ENCODE data around the gene PHLDA1. TPM values are rescaled to one million over a fixed set of nuclear protein-coding genes. Genes with fewer than 3 reads are reported as not detected.

PHLDA1 gene
- total RNA-seq, 2 experiments from 2014 or later = 6.5 TPM

DNA sequence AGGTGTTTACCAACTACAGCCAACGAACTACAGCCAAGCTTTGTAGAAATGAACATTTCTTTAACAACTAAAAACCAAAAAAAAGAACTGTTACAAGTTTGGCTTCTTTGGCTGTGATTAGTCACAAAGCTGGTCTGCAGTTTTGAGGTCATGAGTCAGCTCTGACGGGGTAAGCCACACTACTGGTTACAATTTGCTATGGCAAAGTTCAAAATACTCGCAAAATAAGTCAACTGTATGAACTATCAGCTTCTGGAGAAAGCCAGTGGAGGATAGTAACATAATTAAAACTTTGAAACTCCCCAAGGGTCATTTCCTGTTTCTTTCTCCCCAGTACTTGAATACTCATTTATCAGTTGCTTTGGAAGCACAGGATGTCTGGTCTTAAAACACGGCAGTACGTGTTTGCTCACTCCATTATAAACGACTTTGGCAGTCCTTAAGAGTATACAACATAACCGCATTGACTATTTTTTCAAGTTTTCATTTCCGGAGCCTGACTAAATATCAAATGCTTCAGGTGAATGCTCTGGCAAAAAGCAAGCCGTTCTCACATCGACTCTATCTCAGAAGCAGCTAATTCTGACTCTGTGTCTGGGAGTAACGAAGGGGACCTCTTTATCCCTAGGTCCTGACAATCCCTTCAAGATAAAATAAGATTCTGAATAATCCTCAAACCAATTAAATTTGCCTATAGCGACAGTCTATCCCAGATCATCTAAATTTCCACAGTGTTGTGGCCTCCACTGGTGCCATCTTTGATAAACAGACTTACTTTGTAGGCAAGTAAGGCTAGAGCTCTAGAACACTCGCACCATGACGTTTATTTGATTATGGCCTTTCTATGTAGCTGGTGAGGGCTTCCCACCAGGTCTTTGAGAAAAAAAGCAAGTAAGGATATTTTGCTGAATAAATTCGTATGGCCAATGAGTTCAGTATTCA is 10.6 kb downstream of the PHLDA1 start:
- peaks cover 26% of the 10 kb centered on the region for H3K4me1 Mint-ChIP-seq (ENCODE audit: low read depth)
- H3K27ac ChIP-seq (ENCODE audit: low read depth in 1 of 2, low read length in 2 of 2) = peak overlapping the region; percentile 58 to 88
- peaks cover 26% of the 10 kb centered on the region for H3K4me1 ChIP-seq (ENCODE audit: insufficient read depth, low read length)

GRCh38 chr12:76020281-76020680 is 11.3 kb downstream of the PHLDA1 start:
- Mint-ChIP-seq H3K27ac (peak overlapping the region; percentile 89), H3K4me1 (ENCODE audit: low read depth) (peaks cover 26% of the 10 kb centered on the region), H3K4me3 (peak overlapping the region; percentile 26), H3K9me3 (no peaks in the 10 kb centered on the region), H3K36me3 (ENCODE audit: low read depth) (no peaks in the 10 kb centered on the region), H3K27me3 (no peaks in the 10 kb centered on the region)
- POLR2A ChIA-PET = interaction anchor here (0.9 to 3.5 kb wide), 9 partner anchors 10 to 629 kb away, joined by 3 to 72 read pairs (median 3); partner anchors contain the start of genes BBS10, GLIPR1L2, KRR1 and PHLDA1
- H3K4me3 ChIP-seq (ENCODE audit: low read length) = no peak overlapping the region
- H3K4me1 ChIP-seq (ENCODE audit: insufficient read depth, low read length) = peaks cover 26% of the 10 kb centered on the region
- H3K36me3 ChIP-seq (ENCODE audit: insufficient read depth, low read length) = no peaks in the 10 kb centered on the region
- CTCF ChIA-PET = interaction anchor here (0.9 to 3.3 kb wide), 11 partner anchors 9 to 204 kb away, joined by 3 to 28 read pairs (median 4); partner anchors contain the start of gene PHLDA1
- ATAC-seq (ENCODE audit: poor library complexity) (peak; percentile 53), DNase-seq (peak; percentile 39 to 88 (median 56))
- intact Hi-C loops (cut with DNase I, micrococcal nuclease) = loop anchor here (2.0 to 5.0 kb wide), 3 partner anchors 41 to 538 kb away; partner anchors contain the start of gene GLIPR1 (in 1 of the 2)
- TF ChIP-seq CTCF (IDR thresholded peaks at IDR 0.05) = no peak
- no peaks in the 10 kb centered on the region for H3K9me3 ChIP-seq (ENCODE audit: control insufficient read depth in 1 of 2, insufficient read depth in 1 of 2, low read length in 2 of 2)
- H3K27me3 ChIP-seq (ENCODE audit: control insufficient read depth in 1 of 2, insufficient read depth in 2 of 2, low read length in 2 of 2) = no peaks in the 10 kb centered on the region
- peak overlapping the region; percentile 58 to 88 for H3K27ac ChIP-seq (ENCODE audit: low read depth in 1 of 2, low read length in 2 of 2)

More for the DNA sequence above, 10.6 kb downstream of the PHLDA1 start:
- Mint-ChIP-seq H3K4me3 (peak overlapping the region; percentile 26), H3K27ac (peak overlapping the region; percentile 89), H3K9me3 (no peaks in the 10 kb centered on the region), H3K36me3 (ENCODE audit: low read depth) (no peaks in the 10 kb centered on the region), H3K27me3 (no peaks in the 10 kb centered on the region)
- Histone ChIP-seq H3K27me3 (ENCODE audit: control insufficient read depth in 1 of 2, insufficient read depth in 2 of 2, low read length in 2 of 2) (no peaks in the 10 kb centered on the region), H3K4me3 (ENCODE audit: low read length) (peak overlapping the region; percentile 6), H3K9me3 (ENCODE audit: control insufficient read depth in 1 of 2, insufficient read depth in 1 of 2, low read length in 2 of 2) (no peaks in the 10 kb centered on the region), H3K36me3 (ENCODE audit: insufficient read depth, low read length) (no peaks in the 10 kb centered on the region)
- TF ChIP-seq CTCF (IDR thresholded peaks at IDR 0.05) = no peak
- ChIA-PET CTCF (interaction anchor here (0.9 to 3.3 kb wide), 11 partner anchors 8 to 204 kb away, joined by 3 to 28 read pairs (median 4); partner anchors contain the start of gene PHLDA1), POLR2A (interaction anchor here (0.6 to 3.5 kb wide), 10 partner anchors 9 to 630 kb away, joined by 3 to 72 read pairs (median 3); partner anchors contain the start of genes BBS10, GLIPR1L2, KRR1 and PHLDA1)
- intact Hi-C loops (cut with DNase I, micrococcal nuclease) = loop anchor here (1.0 to 5.0 kb wide), 4 partner anchors 10 to 539 kb away; partner anchors contain the start of genes GLIPR1 (in 1 of the 2) and PHLDA1 (in 1 of the 2)
- peak; percentile 79 for ATAC-seq (ENCODE audit: poor library complexity)
- DNase-seq = peak in 12 of 14 experiments; percentile 34 to 91 (median 50)

GRCh38 chr12:76018672-76019071 is 12.9 kb downstream of the PHLDA1 start:
- H3K4me1 ChIP-seq (ENCODE audit: insufficient read depth, low read length) = peaks cover 26% of the 10 kb centered on the region
- DNase-seq (no peak), ATAC-seq (ENCODE audit: poor library complexity) (no peak)
- Mint-ChIP-seq H3K4me3 (no peak overlapping the region), H3K27ac (no peak overlapping the region), H3K27me3 (no peaks in the 10 kb centered on the region), H3K9me3 (no peaks in the 10 kb centered on the region), H3K4me1 (ENCODE audit: low read depth) (peaks cover 26% of the 10 kb centered on the region), H3K36me3 (ENCODE audit: low read depth) (no peaks in the 10 kb centered on the region)
- POLR2A ChIA-PET = no interaction called here
- no peaks in the 10 kb centered on the region for H3K9me3 ChIP-seq (ENCODE audit: control insufficient read depth in 1 of 2, insufficient read depth in 1 of 2, low read length in 2 of 2)
- H3K27me3 ChIP-seq (ENCODE audit: control insufficient read depth in 1 of 2, insufficient read depth in 2 of 2, low read length in 2 of 2) = no peaks in the 10 kb centered on the region
- H3K36me3 ChIP-seq (ENCODE audit: insufficient read depth, low read length) = no peaks in the 10 kb centered on the region
- intact Hi-C loops (cut with DNase I, micrococcal nuclease) = no loop called here
- no peak overlapping the region for H3K4me3 ChIP-seq (ENCODE audit: low read length)
- TF ChIP-seq CTCF (IDR thresholded peaks at IDR 0.05) = no peak
- H3K27ac ChIP-seq (ENCODE audit: low read depth in 1 of 2, low read length in 2 of 2) = no peak overlapping the region
- CTCF ChIA-PET = no interaction called here

Measured in CD4-positive, alpha-beta T cell (primary cell).